Measurements from ENCODE around the gene ANKRD44.
"Not testable (repeated sequence)": the region's sequence is repeated elsewhere in the genome, so short reads cannot be mapped to it uniquely, and the experiment has no call there.

The ANKRD44 gene

DNA sequence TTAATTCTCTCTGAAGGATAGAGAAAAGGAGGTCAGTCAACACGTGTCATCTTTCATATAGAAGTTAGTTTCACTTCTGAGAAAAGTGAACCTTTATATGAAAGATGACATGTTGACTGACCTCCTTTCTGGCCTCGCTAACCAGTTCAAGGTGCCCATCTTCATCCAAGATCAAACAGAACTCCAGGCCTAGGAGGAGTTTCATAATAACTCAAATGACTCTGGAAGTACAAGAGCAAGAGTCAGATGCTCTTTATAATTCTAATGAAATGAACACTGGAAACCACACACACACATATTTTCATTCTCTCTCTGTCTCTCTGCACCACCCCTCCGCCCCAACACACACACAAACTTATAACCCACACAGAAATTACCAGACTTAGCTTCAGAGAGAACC lies 16.3 kb downstream of the ANKRD44 start:
- no peak overlapping the region for H3K4me3 ChIP-seq (ENCODE audit: low read depth, low read length)
- TF ChIP-seq, protein P1, sequence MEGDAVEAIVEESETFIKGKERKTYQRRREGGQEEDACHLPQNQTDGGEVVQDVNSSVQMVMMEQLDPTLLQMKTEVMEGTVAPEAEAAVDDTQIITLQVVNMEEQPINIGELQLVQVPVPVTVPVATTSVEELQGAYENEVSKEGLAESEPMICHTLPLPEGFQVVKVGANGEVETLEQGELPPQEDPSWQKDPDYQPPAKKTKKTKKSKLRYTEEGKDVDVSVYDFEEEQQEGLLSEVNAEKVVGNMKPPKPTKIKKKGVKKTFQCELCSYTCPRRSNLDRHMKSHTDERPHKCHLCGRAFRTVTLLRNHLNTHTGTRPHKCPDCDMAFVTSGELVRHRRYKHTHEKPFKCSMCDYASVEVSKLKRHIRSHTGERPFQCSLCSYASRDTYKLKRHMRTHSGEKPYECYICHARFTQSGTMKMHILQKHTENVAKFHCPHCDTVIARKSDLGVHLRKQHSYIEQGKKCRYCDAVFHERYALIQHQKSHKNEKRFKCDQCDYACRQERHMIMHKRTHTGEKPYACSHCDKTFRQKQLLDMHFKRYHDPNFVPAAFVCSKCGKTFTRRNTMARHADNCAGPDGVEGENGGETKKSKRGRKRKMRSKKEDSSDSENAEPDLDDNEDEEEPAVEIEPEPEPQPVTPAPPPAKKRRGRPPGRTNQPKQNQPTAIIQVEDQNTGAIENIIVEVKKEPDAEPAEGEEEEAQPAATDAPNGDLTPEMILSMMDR (IDR thresholded peaks at IDR 0.05; ENCODE audit: low read depth, low read length), result no peak
- TF ChIP-seq POLR2A (IDR thresholded peaks at IDR 0.05; ENCODE audit: extremely low read depth, insufficient read length) (no peak), MYC (IDR thresholded peaks at IDR 0.05; ENCODE audit: low read depth, low read length) (no peak)
- TF ChIP-seq, protein P2, sequence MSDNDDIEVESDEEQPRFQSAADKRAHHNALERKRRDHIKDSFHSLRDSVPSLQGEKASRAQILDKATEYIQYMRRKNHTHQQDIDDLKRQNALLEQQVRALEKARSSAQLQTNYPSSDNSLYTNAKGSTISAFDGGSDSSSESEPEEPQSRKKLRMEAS (IDR thresholded peaks at IDR 0.05; ENCODE audit: low read depth, low read length), result no peak
- DNase-seq (ENCODE audit: low read depth), result no peak

DNA sequence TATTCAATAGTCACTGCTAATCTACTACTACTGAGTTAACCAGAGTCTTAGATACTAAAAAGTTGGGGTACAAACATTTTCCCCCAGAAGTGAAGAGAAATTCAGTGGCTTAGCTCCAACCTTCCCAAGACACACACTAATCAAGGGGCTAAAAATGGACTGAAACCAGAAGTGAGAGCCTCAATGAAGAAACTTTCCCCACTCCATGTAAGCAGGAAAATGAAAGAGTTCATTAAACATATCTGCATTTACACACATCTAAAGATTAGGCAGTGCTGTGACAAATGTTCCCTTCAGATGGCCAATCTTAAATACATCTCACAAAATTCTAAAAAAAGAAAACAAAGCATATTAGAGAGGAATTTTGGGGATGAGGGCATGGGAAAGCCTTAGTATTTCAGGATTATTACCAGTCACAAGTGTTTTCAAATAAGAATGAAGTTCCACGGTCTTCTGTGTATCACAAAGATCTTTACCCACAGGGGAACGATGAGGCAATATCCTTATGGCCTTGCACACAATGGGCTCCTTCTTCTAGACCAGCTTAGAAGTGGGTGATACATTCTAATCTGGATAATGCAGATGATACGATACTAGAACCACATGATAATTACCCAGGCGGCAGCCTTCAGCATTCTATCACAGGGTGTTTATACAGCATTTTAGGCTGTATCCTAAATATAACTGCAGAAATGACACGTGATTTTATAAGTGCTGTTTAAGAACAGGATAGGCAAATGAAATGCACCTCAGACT lies 17.1 kb downstream of the ANKRD44 start:
- peak overlapping the region; percentile 41 for H3K4me3 ChIP-seq (ENCODE audit: low read depth, low read length)
- TF ChIP-seq MYC (IDR thresholded peaks at IDR 0.05; ENCODE audit: low read depth, low read length), result no peak
- no peak for TF ChIP-seq POLR2A (IDR thresholded peaks at IDR 0.05; ENCODE audit: extremely low read depth, insufficient read length)
- TF ChIP-seq, protein P2 (IDR thresholded peaks at IDR 0.05; ENCODE audit: low read depth, low read length), result no peak; the same call in 1 of the 2 replicates
- TF ChIP-seq, protein P1 (IDR thresholded peaks at IDR 0.05; ENCODE audit: low read depth, low read length), result no peak
- DNase-seq (ENCODE audit: low read depth), result peak; percentile 86

DNA sequence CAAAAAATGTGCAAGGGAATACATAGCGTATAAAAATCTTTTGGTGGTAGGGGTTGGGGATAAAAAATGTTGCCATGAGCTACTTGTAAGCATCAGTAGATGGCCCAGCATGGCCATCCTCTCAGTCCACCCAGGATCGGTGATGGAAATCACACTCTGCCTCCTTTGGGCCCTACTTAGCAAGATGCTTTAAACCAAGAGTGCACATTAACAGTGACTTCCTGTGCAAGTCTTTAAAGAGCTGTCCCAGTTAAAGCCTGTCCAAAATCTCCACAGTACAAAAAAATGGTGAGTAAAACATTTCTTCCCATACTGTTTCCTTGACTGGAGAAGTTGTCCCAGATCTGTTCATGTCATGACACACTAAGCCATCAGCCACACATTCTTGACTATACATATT lies 18.0 kb downstream of the ANKRD44 start:
- TF ChIP-seq, protein P1 (IDR thresholded peaks at IDR 0.05; ENCODE audit: low read depth, low read length), result no peak
- no peak for TF ChIP-seq MYC (IDR thresholded peaks at IDR 0.05; ENCODE audit: low read depth, low read length)
- TF ChIP-seq, protein P2 (IDR thresholded peaks at IDR 0.05; ENCODE audit: low read depth, low read length), result no peak
- TF ChIP-seq POLR2A (IDR thresholded peaks at IDR 0.05; ENCODE audit: extremely low read depth, insufficient read length), result no peak

DNA sequence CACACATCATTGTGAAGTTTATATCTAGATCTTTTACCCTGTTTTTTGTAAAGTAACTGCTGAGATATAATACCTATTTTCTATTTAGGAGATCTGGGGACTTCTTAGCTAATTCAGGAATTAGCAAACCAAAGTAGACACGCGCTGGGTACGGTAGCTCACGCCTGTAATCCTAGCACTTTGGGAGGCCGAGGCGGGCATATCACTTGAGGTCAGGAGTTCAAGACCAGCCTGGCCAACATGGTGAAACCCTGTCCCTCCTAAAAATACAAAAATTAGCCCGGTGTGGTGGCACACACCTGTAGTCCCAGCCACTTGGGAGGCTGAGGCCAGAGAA lies 23.0 kb downstream of the ANKRD44 start:
- not testable (repeated sequence) for DNase-seq (ENCODE audit: low read depth); H3K4me3 ChIP-seq (ENCODE audit: low read depth, low read length)

More for the DNA sequence above, 18.0 kb downstream of the ANKRD44 start:
- DNase-seq (ENCODE audit: low read depth), result no peak
- H3K4me3 ChIP-seq (ENCODE audit: low read depth, low read length), result no peak overlapping the region

DNA sequence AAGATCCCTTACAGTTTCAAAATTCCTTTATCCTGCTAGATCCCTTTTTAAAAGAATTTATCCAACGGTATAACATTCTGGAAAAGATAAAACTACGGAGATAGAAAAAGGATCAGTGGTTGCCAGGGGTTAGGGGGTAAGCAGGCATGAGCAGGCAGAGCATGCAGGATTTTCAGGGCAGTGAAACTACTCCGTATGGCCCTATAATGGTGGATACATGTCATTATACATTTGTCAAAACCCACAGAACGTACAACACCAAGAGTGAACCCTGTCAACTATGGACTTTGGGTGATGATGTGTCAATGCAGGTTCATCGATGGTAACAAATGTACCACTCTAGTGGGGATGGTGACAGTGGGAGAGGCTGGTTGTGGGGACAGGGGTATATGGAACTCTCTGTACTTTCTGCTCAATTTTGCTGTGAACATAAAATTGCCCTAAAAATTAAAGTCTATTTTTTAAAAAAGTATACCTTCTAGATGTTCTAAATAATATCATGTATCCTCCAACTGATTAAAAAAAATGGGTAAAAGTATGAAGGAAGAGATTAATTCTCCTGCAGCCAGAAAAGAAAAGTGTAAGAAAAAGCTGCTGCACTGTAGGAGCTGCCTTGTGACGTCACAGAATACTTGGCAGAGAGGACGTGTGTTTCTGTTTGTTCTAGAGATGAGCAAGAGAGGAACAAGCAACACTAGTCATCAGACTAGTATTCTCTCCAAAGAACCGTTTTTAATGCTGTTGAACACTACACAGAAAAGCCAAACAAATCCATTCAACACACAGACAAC lies 23.6 kb downstream of the ANKRD44 start:
- H3K4me3 ChIP-seq (ENCODE audit: low read depth, low read length), result no peak overlapping the region
- DNase-seq (ENCODE audit: low read depth), result peak; percentile 67
- TF ChIP-seq, protein P2 (IDR thresholded peaks at IDR 0.05; ENCODE audit: low read depth, low read length), result no peak
- TF ChIP-seq, protein P1 (IDR thresholded peaks at IDR 0.05; ENCODE audit: low read depth, low read length), result no peak
- TF ChIP-seq POLR2A (IDR thresholded peaks at IDR 0.05; ENCODE audit: extremely low read depth, insufficient read length), result no peak
- no peak for TF ChIP-seq MYC (IDR thresholded peaks at IDR 0.05; ENCODE audit: low read depth, low read length)

DNA sequence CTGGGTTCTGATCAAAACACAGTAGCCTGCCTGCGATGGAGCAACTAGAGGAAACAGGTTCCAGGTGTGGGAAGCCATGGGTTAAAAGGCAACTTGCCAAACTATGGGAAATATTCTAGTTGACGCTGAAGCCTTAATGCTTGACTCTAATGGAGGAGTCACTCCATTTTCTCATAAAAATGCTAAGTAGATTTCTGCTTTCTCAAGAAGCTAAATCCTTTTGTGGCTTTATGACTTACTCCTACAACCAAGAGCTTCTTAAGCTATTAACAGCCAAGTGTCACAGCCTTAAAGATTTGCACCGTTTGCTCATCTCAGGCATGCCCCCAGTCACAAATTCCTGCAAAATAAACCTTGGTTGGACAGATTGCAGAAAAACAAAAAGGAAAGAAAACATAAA lies 25.2 kb downstream of the ANKRD44 start:
- no peak overlapping the region for H3K4me3 ChIP-seq (ENCODE audit: low read depth, low read length)

More for the DNA sequence above, 25.2 kb downstream of the ANKRD44 start:
- DNase-seq (ENCODE audit: low read depth), result peak; percentile 47
- TF ChIP-seq POLR2A (IDR thresholded peaks at IDR 0.05; ENCODE audit: extremely low read depth, insufficient read length) (no peak), MYC (IDR thresholded peaks at IDR 0.05; ENCODE audit: low read depth, low read length) (no peak)
- TF ChIP-seq, protein P2 (IDR thresholded peaks at IDR 0.05; ENCODE audit: low read depth, low read length), result no peak
- TF ChIP-seq, protein P1 (IDR thresholded peaks at IDR 0.05; ENCODE audit: low read depth, low read length), result no peak

All from NB4 (cell line).